Globus pallidus (tissue), 1 donor: ENCODE measurements around the gene COMMD3.
"Not testable (repeated sequence)": the region's sequence is repeated elsewhere in the genome, so short reads cannot be mapped to it uniquely, and the experiment has no call there.

Experiments used
- DNase-seq: peaks from one replicate; pipeline ENCODE4 v3.0.0-alpha.2; 2015; ENCODE audit warnings: low spot score

The COMMD3 gene

DNA sequence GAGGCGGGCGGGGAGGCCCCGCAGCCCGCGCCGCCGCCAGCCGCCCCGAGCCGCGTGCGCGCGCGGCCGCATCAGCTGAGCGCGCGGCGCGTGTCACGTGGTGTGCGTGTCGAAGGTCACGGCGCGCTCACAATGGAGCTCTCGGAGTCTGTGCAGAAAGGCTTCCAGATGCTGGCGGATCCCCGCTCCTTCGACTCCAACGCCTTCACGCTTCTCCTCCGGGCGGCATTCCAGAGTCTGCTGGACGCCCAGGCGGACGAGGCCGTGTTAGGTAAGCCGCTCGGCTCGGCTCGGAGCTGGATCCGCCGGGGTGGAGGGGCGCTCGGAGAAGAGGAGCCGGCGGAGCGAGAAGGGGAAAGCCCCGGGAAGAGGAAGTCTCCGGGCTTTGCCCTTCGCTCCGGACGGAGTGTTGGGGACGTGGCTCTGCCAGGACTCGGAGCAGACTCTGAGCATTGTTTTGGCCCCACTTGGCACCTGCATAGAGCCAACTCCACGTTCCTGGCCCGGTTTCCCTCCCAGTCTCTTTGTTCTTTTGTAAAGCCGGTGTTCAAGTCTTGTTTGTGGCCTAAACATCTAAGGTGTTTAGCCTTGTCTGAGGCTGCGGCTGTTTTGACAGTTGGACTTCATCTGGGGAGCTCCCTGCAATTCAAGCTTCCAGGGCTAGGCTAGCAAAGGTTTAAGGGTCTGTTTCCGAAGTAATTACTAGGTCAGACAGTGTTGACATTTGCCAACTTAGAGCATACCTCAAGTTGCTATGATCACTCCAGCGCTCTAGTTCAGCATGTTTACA is at the start of gene COMMD3:
Gene COMMD3, plus strand, starts transcription at position 103 of the 790 bp plus-strand sequence. Its CDS starts 30 bp downstream, at position 133.
- DNase-seq, result peak; percentile 88

DNA sequence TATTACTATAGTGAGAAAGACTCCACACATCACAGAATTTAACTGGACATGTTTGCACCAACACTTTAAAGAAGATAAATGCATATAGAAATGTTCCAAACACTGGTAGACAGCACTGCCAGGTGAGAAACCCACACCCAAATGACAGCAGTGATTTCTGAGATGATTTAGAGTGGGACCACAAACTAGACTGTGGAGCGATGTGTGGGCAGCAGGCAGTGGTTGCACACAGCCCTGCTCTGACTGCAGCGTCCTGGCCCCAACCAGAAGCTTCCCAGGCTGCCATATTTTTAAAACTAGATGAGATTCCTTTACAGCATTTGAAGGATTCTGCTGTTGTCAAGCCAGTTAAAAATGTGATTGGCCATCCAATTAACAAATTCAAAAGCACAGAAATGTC is 47.7 kb upstream of the COMMD3 start:
- DNase-seq, result no peak

DNA sequence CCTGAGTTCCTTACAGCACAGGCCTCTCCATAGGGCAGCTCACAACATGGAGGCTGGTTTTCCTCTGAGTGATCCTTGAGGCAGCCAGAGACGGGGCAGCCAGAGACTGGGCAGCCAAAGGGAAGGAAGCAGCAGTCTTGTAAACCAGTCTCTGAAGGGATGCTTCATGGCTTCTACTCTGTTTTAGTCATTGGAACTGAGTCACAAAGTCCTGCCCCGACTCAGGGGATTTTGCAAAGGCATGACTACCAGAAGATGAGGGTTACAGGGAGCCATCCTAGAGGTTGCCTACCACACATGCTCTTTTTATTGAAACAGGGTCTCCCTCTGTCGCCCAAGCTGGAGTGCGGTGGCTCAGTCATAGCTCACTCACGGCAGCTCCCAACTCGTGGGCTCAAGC is 44.4 kb upstream of the COMMD3 start:
- no peak for DNase-seq

DNA sequence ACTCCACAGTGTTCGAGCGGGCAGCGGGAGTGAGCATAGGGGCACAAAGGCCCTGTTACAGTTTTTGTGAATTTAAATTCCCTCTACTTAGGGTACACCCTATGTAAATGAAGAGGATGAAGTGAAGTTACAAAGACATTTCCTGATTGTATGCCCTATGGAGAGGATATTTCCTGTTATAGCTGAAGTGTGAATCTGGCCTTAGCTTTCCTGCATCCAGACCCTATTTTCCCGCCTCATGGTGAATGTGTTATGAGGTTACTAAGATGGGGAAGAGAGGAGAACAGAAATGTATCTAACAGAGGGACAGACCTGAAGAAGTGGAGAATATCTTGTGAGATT is 37.8 kb upstream of the COMMD3 start:
- DNase-seq, result no peak

DNA sequence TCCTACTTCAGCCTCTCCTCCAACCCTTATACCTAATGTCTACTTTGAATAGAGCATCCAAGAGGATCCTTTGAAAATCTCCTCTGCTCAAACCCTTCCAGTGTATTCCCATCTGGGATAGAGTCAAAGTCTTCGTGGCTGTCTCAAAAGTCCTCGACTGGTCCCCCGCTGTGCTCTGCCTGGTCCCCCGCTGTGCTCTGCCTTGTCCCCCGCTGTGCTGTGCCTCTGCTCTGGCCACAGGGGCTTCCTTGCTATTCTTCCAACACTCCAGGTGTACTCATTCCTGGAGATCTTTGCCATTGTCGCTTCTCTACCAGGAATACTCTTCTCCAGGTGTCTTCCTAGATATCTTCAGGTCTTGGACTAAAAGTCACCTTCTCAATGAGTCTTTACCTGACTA is 36.1 kb upstream of the COMMD3 start:
- no peak for DNase-seq

DNA sequence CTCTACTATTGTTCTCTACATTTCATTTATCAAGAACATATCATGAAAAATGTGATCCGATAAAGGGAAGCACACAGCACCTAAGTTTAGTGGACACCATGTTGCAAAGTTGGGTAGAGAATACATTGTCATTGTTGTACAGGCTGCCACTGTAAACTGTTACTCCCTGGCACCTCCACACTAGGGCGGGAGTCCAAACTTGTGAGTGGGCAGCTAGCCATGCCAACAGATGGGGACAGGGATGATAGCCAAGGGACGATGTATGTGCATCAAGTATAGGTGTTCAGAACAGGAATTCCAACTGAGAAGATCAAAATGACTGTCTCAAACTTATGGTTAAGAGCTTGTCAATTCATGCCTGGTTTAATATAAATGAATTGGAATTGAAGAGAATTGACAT is 31.1 kb upstream of the COMMD3 start:
- DNase-seq, result peak; percentile 5

DNA sequence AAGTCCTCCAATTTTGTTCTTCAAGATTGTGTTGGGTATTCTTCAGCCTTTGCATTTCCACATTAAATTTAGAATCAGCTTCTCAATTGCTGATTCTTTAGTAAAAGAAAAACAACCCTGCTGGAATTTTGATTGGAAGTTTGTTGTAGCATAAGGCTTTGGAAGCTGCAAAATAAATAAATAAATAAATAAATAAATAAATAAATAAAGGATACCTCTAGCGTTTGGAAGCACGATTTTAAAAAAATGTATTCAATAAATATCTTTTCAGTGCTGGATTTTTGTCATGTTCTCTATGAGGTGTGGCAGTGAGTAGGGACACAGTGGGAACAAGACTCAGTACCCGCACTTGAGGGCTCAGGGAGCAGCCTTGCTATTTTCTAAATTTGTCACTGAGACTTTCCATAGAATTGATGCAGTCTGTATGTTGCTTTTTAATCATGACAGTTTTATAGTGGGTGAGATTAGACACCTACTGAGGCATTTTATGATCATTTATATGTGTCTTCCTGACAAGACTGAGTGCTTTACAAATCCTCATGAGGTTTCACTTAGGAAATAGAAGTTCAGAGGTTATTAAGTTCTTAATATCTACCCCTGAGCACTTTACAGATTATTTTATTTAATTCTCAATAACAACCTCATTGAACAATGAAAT is 22.3 kb upstream of the COMMD3 start:
- DNase-seq, result no peak

DNA sequence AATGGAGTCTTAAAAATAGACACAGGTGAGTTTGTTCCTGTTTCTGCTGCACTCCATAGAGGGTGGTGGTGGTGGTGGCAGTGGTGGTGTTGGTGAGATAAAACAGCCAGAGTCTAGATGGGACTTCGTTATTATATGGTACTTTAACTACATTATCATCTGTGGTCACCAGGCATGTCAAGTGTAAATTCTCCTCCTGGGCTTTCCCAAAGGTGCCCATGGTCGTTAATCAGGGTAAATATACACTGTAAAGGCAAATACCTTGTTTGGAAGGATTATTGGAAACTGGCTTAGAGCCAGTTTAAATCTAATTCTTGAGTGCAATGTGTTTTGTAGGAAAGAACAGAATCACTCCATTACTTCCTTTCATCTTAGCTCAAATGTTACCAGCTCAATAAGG is 21.5 kb upstream of the COMMD3 start:
- DNase-seq, result no peak

DNA sequence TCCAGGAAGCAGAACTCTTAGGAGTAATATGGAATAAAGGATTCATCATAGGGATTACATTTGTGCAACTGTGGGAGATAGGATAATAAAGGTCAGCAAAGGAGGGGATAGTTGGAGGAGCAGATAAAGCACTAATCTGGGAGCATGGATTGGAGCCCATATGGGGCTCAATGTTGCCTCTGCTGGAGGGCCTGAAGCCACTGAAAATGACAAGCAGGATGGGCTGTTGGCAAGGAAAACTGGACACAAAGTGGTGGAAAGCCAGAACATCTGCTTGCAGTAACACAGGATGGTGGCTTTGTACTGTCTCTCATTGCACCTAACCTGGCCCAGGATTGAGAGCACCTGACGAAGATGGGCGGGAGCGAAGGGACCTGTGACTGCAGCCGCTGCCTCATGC is 15.0 kb upstream of the COMMD3 start:
- no peak for DNase-seq

DNA sequence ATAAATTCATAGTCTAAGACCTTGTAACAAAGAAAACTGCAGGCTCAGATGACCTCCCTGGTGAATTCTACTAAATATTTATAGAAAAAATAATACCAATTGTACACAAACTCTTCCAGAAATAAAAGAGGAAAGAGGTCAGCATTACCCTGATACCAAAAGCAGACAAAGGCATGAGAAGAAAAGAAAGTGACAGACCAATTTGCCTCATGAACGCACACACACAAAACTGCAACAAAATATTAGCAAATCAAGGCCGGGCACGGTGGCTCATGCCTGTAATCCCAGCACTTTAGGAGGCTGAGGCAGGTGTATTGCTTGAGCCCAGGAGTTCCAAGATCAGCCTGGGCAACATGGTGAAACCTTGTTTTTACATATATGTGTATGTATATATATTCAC is 12.7 kb upstream of the COMMD3 start:
- DNase-seq, result no peak

DNA sequence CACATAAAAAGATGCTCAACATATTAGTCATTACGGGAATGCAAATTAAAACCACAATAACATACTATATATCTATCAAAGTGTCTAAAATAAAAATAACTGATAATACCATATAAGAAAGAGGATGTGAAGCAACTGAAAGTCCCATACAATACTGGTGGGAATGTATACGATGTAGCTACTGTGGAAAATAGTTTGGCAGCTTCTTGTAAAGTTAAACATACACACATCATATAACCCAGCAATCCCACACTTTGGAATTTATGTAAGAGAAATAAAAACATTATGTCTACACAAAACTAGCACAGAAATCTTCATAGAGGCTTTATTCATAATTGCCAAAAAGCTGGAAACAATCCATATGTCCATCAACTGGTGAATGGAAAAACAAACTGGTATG is 10.5 kb upstream of the COMMD3 start:
- no peak for DNase-seq

DNA sequence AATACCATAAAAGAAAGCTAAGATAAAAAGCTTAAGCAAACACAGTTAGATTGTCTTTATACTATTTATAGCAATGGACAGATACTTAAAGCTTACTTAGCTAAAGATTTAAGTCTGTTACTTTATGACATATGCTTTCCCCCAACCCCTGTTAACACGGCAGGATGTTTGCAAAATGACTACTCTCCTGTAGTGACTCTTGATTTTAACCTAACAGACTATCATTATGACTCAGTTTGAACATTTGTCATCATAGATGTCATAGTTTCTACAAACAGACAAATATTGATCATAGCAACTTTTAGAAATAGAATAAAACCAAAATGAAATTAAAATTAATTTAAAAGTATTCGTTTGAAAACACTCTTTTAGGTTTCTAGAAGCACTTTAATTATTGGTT is 7.8 kb upstream of the COMMD3 start:
- DNase-seq, result no peak

DNA sequence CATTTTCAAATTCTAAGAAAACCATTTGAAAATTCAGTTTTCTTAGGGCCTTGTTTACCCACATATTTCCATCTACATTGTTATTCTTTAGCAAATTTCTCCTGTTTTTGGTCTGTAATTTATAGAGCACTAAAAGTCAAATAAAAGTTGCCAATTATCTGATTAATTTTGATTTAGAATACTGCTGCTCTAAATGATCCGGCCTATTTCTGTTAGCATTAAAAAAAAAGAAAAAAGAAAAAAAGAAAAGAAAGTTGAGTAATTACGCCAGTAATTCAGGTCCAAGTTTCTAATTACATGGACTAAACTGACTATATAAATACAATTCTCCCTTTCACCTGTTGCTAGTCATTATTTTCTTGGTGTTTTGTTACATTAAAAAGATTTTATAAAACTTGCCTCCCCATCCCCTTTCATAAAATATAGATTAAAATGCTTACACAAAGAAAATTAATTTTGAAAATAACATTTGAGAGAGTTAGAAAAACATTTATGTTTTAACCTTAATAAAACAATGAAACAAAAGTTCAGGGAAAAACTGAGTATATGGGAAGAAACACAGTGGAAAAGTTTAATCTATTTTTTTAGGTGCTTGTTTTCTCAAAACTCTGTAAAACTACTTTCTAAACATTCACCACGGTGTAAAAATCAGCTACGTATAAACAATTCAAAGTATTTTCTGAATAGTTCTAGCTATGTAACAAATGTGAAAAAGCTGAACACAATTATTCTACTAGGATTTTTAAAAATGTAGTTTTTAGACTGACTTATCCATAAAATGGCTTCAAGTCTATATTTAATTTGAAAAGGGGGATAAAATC is 6.8 kb upstream of the COMMD3 start:
- DNase-seq, result no peak

DNA sequence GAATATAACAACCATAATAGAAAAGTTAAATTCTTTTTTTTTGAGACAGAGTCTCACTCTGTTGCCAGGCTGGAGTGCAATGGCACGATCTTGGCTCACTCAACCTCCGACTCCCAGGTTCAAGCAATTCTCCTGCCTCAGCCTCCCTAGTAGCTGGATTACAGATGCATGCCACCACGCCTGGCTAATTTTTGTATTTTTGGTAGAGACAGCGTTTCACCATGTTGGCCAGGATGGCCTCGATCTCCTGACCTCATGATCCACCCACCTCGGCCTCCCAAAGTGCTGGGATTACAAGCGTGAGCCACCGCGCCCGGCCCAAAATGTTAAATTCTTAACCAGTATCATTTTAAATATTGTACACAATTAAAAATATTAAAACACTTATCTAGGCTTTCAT is 6.2 kb upstream of the COMMD3 start:
- not testable (repeated sequence) for DNase-seq

DNA sequence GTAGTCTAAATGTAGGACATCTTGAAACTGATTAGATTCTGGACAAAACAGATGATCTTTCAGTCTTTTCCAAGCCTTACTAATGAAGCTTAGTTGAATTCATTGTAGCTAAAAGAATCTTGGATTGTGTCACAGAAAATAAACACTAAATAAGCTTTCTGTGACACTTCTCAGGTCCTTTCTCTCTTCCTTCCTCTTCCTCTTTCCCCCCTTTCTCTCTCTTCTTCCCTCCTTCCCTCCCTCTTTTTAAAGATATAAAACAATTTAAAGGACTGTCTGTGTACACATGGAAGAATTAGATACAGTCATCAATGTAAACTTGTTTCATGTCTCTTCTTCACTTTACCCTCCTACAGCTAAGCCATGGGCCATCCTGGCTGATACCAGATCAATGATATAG is 5.3 kb upstream of the COMMD3 start:
- DNase-seq, result no peak

DNA sequence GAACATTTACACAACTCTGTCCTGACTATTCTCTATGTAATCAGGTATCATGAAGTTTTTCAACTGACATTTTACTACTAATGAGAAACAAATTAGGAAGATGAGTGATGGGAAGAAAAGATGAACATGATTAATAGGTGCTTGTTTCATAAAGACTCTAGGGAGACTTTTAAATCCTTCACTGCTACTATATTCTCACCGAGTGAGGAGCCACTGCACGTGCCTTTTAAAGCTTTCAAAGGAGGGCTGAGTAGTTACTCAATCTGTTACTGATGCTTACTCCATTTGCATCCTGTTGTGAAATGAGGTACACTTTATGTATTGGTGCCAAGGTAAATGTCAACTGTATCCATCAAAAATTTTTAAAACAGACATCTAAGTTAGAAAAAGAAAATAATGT is 1.3 kb upstream of the COMMD3 start:
- DNase-seq, result no peak

DNA sequence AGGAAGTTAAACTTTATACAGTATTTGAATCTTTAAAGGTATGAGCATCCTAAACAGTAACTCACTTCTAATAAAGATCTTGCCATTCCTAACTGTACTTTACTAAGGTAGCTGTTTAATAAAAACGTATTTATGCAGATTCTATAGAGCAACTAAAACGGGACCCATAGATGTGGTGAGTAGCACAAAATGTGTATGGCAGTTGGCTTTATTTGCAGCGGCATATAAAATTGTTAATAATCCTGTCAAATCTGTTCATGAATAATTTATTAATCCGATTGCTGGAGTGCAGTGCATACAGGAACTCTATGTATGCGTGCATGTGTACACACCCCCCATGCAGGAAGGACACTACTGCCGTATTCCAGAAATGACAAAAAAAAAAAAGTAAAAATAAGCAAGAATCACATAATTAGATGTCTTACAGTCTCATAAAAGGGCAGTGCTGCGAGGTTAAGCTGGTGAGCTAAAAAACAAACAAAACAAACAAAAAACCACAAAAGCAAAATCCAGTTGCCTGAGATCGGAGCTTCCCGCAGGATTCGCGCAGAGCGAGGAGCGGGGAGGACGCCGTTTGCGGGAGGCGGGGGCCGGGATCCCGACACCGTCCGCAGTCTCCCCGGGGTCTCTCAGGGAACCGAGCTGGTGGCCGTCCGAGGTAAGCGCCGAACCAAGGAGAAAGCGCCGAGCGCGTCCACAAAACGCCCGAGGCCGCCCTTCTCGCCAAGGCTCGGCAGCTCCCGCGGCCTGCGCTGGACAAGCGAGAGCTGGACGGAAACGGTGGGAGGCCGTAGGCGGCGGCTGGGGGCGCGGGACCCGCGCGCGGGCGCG is 518 bp upstream of the COMMD3 start:
- no peak for DNase-seq

DNA sequence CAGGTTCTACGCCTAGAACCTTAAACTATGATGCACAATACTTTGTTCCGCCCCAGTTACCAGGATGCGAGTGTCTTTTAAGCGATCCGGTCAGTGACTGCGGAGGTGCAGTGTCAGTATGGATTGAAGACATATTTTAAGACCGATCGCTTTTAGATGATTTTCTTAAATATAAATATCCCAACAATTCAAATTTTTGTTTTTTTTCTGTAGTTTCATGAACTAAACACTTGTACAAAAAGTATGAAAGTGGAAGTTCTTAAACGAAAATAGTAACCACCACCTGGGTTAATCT is 835 bp downstream of the COMMD3 start:
- no peak for DNase-seq

DNA sequence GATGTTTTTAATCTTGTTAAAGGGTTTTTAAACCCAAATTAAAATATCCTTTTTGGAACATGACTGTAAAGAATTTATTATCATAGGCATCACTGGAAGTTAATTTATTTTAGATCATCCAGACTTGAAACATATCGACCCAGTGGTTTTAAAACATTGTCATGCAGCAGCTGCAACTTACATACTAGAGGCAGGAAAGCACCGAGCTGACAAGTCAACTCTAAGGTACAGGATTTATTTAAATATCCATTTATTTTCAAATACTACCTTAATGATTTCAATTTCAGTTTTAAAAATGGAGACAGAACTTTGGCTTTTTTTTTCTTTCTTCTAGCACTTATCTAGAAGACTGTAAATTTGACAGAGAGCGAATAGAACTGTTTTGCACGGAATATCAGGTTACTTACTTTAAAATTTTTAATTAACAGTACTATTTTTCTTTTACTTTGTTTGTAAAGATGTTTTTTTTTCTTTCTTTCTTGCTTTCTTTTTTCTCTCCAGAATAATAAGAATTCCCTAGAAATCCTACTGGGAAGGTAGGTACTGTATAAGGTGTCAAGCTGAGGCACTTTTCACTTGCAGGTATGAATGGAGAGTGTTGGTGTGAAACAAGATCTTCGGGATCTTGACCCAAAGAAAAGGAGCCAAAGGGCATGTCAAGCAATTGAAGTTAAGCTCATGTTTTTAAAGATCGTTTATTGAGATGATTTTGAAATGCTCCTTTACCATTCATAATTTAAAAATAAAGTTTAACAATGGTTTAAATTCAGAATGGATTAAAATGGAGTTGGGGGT is 1.8 kb downstream of the COMMD3 start:
- DNase-seq, result no peak

DNA sequence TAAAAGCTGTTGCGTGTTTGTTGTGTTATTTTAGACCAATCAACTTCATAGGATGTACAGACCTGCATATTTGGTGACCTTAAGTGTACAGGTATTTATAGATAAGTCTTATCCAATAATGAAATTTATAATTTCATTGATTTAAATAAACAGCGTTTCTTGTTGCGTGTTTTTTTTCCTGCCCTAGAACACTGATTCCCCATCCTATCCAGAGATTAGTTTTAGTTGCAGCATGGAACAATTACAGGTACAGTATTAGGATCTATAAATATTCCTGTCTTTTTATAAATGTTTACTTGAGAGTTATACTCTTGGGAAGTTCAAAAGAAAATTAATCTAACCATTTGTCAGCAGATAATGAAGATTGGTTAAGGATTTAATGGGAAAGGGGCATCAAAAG is 2.6 kb downstream of the COMMD3 start:
- no peak for DNase-seq

DNA sequence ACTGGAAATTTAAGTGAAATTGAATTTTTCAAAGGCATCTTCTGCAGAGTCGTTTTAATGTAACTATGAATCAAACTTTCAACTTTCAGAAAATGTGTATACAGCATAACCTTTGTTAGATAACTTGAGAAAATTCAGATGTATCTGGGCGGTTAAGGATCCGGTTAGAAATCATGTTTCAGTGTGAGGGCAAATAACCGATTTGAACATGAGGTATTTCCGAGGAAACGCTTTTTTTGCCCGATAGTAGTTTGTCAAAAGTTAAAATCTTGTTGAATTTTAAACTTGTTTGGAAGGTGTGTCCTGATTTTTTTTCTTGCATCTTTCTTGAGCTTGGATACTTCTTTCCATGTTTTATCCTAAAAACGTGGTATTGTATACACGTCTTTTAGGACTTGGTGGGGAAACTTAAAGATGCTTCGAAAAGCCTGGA is 3.4 kb downstream of the COMMD3 start:
- DNase-seq, result no peak
